ENCODE results near the gene FGD3. TPM values are rescaled to one million over a fixed set of nuclear protein-coding genes. Genes with fewer than 3 reads are reported as not detected.
A peak's percentile ranks its signal among the peaks of the same experiment; 100 is the strongest.

FGD3 gene
- total RNA-seq, 3 donors from 2014 or later (not counting 1 experiment from before 2014, with no cell fraction given): 133 to 204 (median 193) TPM

GRCh38 chr9:92978345-92978875 is 31.1 kb downstream of the FGD3 start:
- WGBS (ENCODE audit: insufficient coverage): 56% methylated on average over 1 of the region's 4 CpGs
- H3K4me1 Mint-ChIP-seq: peaks cover 72 to 90% of the 10 kb centered on the region in 2 donors
- H3K36me3 Mint-ChIP-seq: no peaks in the 10 kb centered on the region

DNA sequence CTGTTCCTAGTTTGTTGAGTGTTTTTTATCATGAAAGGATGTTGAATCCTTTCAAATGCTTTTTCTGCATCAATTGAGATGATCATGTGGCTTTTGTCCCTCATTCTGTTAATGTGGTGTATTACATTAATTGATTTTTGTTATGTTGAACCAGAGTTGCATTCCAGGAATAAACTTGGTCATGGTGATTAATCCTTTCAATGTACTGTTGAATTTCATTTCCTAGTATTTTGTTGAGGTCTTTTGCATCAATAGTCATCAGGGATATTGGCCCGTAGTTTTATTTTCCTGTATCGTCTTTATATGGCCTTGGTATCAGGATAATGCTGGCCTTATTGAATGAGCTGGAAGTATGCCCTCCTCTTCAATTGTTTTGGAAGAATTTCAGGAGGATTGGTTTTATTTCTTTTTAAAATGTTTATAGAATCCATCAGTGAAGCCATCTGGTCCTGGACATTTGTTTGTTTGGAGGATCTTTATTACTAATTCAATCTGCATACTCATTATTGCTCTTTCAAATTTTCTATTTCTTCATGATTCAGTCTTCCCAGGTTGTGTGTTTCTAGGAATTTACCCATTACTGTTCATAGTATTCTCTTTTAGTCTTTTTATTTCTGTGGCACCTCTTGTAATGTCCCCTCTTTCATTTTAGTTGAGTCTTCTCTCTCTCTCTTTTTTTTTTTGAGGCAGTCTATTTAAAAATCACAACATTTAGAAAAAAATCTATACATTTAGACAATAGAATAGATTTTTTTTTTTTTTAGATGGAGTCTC is 32.1 kb downstream of the FGD3 start:
- Histone ChIP-seq H3K27me3 (ENCODE audit: control insufficient read depth, insufficient read depth, low read length) (no peaks in the 10 kb centered on the region), H3K4me3 (ENCODE audit: low read length) (no peak overlapping the region), H3K27ac (ENCODE audit: low read length) (no peak overlapping the region), H3K4me1 (ENCODE audit: control insufficient read depth, insufficient read depth, low read length) (peaks cover 52% of the 10 kb centered on the region), H3K9me3 (ENCODE audit: control insufficient read depth, insufficient read depth, low read length) (no peaks in the 10 kb centered on the region), H3K36me3 (ENCODE audit: control insufficient read depth, insufficient read depth, low read length) (peaks cover 42% of the 10 kb centered on the region)
- no peaks in the 10 kb centered on the region for H3K36me3 Mint-ChIP-seq
- no peak for DNase-seq
- H3K4me1 Mint-ChIP-seq: peaks cover 72 to 88% of the 10 kb centered on the region in 2 donors
- WGBS (ENCODE audit: insufficient coverage): no CpG with 5 or more reads among the region's 2 CpGs
- H3K27me3 Mint-ChIP-seq (ENCODE audit: low read depth in 2 of 2): no peaks in the 10 kb centered on the region
- H3K9me3 Mint-ChIP-seq: no peaks in the 10 kb centered on the region
- peak overlapping the region; percentile 77 to 87 for H3K27ac Mint-ChIP-seq
- no peak for TF ChIP-seq CTCF (IDR thresholded peaks at IDR 0.05)
- H3K4me3 Mint-ChIP-seq: peak overlapping the region; percentile 59
- no peak for ATAC-seq
- intact Hi-C loops (cut with micrococcal nuclease): no loop called here

More at GRCh38 chr9:92978345-92978875, 31.1 kb downstream of the FGD3 start:
- ATAC-seq (peak in 1 of 3 donors; percentile 51), DNase-seq (no peak)
- Mint-ChIP-seq H3K9me3 (no peaks in the 10 kb centered on the region), H3K4me3 (peak overlapping the region; percentile 59), H3K27ac (peak overlapping the region; percentile 77 to 87), H3K27me3 (ENCODE audit: low read depth in 2 of 2) (no peaks in the 10 kb centered on the region)
- no peak for TF ChIP-seq CTCF (IDR thresholded peaks at IDR 0.05)
- Histone ChIP-seq H3K9me3 (ENCODE audit: control insufficient read depth, insufficient read depth, low read length) (no peaks in the 10 kb centered on the region), H3K36me3 (ENCODE audit: control insufficient read depth, insufficient read depth, low read length) (peaks cover 44% of the 10 kb centered on the region), H3K27ac (ENCODE audit: low read length) (no peak overlapping the region), H3K4me3 (ENCODE audit: low read length) (no peak overlapping the region), H3K27me3 (ENCODE audit: control insufficient read depth, insufficient read depth, low read length) (no peaks in the 10 kb centered on the region), H3K4me1 (ENCODE audit: control insufficient read depth, insufficient read depth, low read length) (peaks cover 63% of the 10 kb centered on the region)
- intact Hi-C loops (cut with micrococcal nuclease): no loop called here

DNA sequence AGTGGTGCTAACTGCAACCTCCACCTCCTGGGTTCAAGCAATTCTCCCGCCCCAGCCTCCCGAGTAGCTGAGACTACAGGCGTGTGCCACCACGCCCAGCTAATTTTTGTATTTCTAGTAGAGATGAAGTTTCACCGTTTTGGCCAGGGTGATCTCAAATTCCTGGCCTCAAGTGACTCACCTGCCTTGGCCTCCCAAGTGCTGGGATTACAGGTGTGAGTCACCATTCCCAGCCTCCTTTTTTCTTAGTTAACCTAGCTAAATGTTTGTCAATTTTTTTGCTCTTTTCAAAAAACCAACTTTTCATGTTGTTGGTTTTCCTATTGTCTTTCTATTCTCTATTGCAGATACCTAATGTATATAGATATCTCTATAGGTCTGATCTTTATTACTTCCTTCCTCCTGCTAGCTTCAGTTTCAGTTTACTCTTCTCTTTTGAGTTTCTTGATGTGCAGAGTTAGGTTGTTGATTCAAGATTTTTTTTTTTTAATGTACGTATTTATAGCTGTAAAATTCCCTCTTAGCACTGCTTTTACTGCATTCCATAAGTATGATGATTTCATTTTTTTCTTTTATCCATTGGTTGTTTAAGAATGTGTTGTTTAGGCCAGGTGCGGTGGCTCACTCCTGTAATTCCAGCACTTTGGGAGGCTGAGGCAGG is 32.9 kb downstream of the FGD3 start:
- WGBS (ENCODE audit: insufficient coverage): 79% methylated on average over 5 of the region's 7 CpGs
- Mint-ChIP-seq H3K36me3 (no peaks in the 10 kb centered on the region), H3K27me3 (ENCODE audit: low read depth in 2 of 2) (no peaks in the 10 kb centered on the region), H3K4me3 (peak overlapping the region; percentile 60), H3K27ac (peak overlapping the region; percentile 77 to 87), H3K4me1 (peaks cover 71 to 88% of the 10 kb centered on the region in 2 donors), H3K9me3 (no peaks in the 10 kb centered on the region)
- no peak for DNase-seq
- Histone ChIP-seq H3K9me3 (ENCODE audit: control insufficient read depth, insufficient read depth, low read length) (no peaks in the 10 kb centered on the region), H3K4me3 (ENCODE audit: low read length) (no peak overlapping the region), H3K36me3 (ENCODE audit: control insufficient read depth, insufficient read depth, low read length) (peaks cover 37% of the 10 kb centered on the region), H3K27me3 (ENCODE audit: control insufficient read depth, insufficient read depth, low read length) (no peaks in the 10 kb centered on the region), H3K4me1 (ENCODE audit: control insufficient read depth, insufficient read depth, low read length) (peaks cover 50% of the 10 kb centered on the region), H3K27ac (ENCODE audit: low read length) (peak overlapping the region; percentile 13)
- intact Hi-C loops (cut with micrococcal nuclease): no loop called here
- TF ChIP-seq CTCF (IDR thresholded peaks at IDR 0.05): no peak
- ATAC-seq: peak in 2 of 3 donors; percentile 51 to 52

All from natural killer cell (primary cell).